Left lung (tissue), 10 donors: Measurements from ENCODE around the gene VWA5B1. TPM values are rescaled to one million over a fixed set of nuclear protein-coding genes. Genes with fewer than 3 reads are reported as not detected.

Experiments
- ATAC-seq: fragments of 200-7000 bp; cut with Tn5 transposase; one replicate; pipeline ENCODE4 v1.9.1; 2020; ENCODE audit warnings: moderate library complexity
- DNase-seq, 4 donors: peaks; one replicate each; pipeline ENCODE4 v3.0.0-alpha.2; 2013 to 2020
- H3K27ac ChIP-seq, 2 donors: fragments of 200-600 bp; sonication (generic) in 1 of 2; one replicate each; pipeline versions ENCODE4 v1.5.0 to v1.8.0; 2020 to 2021
- H3K27me3 ChIP-seq, 2 donors: fragments of 200-600 bp; sonication (generic) in 1 of 2; one replicate each; pipeline versions ENCODE4 v1.5.0 to v1.8.0; 2020 to 2021
- H3K36me3 ChIP-seq, 2 donors: fragments of 200-600 bp; sonication (generic) in 1 of 2; one replicate each; pipeline versions ENCODE4 v1.5.0 to v1.8.0; 2020 to 2021
- H3K4me1 ChIP-seq, 2 donors: fragments of 200-600 bp; one replicate each; pipeline ENCODE4 v1.8.0; 2021
- H3K4me3 ChIP-seq, 2 donors: fragments of 200-600 bp; sonication (generic) in 1 of 2; one replicate each; pipeline versions ENCODE4 v1.5.0 to v1.8.0; 2020 to 2021; ENCODE audit warnings: mild to moderate bottlenecking in 1 of 2
- H3K9me3 ChIP-seq, 2 donors: fragments of 200-600 bp; sonication (generic) in 1 of 2; one replicate each; pipeline versions ENCODE4 v1.5.0 to v1.8.0; 2020 to 2021
- intact Hi-C, 2 donors: fragments of 100-400 bp; cut with DNase I; formaldehyde crosslinking; loops; one replicate each; pipeline versions ENCODE4 v1.11.2 to v1.14.2; 2022
- polyA plus RNA-seq, 6 donors: library from polyadenylated mRNA; unstranded; fragments of 120-200 nt; gene quantifications; one replicate each; pipeline ENCODE4 v1.2.1, GENCODE V29; 2013; ENCODE audit not compliant: insufficient read length in 6 of 6
- total RNA-seq, 2 donors: library from RNA; stranded (reverse); fragmentation: NEBNext Ultra II Directional; extraction: Animal tissue kit (Norgen Biotek cat#: 25700); gene quantifications; one replicate each; pipeline ENCODE4 v1.2.1, GENCODE V29; 2021
- TF ChIP-seq, protein P1 (sequence below), 2 donors: fragments of 200-600 bp; sonication (generic) in 1 of 2; IDR thresholded peaks; one replicate each; pipeline versions ENCODE4 v1.5.0 to v1.8.0; 2021; ENCODE audit warnings: antibody characterized with exemption in 2 of 2
- donor health status: DM: no; HTN: yes; CAD: no.
- donor health status: DM: no; HTN: no; CAD: no.

Gene VWA5B1
- total and polyA plus RNA-seq, 8 donors, result 0.15 to 1.2 (median 0.70) TPM

DNA sequence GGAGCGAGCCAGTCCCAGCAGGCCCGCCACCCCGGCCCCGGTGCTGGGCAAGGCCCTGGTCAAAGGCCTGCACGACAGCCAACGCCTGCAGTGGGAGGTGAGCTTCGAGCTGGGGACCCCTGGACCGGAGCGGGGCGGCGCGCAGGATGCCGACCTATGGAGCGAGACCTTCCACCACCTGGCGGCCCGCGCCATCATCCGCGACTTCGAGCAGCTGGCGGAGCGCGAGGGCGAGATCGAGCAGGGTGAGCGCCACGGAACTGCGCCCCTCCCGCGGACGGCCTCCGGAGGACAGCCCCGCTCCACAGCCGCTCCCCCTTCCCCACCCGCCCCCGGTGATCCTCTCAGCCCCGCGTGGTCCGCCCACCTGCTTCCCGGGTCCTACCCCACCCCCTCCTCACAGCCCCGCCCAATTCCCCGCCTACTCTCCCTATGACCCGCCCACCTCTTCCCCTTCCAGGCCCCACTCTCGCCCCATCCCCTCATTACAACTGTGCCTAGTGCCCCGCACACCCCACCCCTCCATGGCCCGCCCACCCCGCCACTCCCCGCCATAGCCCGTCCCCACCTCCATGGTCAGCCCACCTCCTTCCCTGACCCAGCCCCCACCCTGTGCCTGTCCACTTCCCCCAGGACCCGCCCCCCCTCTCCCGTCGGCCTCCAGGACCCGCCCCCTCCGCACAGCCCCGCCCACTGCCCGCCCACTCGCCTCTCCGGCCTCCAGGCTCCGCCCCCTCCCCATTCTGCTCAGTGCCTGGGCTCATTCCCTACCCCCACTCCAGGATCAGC is 52.7 kb downstream of the VWA5B1 start:
- ATAC-seq (peak; percentile 37), DNase-seq (no peak)
- TF ChIP-seq, protein P1, sequence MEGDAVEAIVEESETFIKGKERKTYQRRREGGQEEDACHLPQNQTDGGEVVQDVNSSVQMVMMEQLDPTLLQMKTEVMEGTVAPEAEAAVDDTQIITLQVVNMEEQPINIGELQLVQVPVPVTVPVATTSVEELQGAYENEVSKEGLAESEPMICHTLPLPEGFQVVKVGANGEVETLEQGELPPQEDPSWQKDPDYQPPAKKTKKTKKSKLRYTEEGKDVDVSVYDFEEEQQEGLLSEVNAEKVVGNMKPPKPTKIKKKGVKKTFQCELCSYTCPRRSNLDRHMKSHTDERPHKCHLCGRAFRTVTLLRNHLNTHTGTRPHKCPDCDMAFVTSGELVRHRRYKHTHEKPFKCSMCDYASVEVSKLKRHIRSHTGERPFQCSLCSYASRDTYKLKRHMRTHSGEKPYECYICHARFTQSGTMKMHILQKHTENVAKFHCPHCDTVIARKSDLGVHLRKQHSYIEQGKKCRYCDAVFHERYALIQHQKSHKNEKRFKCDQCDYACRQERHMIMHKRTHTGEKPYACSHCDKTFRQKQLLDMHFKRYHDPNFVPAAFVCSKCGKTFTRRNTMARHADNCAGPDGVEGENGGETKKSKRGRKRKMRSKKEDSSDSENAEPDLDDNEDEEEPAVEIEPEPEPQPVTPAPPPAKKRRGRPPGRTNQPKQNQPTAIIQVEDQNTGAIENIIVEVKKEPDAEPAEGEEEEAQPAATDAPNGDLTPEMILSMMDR (IDR thresholded peaks at IDR 0.05), result no peak
- no peaks in the 10 kb centered on the region for H3K36me3 ChIP-seq
- intact Hi-C loops, result no loop called here
- no peak overlapping the region for H3K27ac ChIP-seq
- H3K4me3 ChIP-seq, result no peak overlapping the region
- H3K9me3 ChIP-seq, result peaks cover 0 to 3% of the 10 kb centered on the region in 2 donors
- peaks cover 3 to 55% of the 10 kb centered on the region in 2 donors for H3K27me3 ChIP-seq
- peaks cover 0 to 3% of the 10 kb centered on the region in 2 donors for H3K4me1 ChIP-seq

DNA sequence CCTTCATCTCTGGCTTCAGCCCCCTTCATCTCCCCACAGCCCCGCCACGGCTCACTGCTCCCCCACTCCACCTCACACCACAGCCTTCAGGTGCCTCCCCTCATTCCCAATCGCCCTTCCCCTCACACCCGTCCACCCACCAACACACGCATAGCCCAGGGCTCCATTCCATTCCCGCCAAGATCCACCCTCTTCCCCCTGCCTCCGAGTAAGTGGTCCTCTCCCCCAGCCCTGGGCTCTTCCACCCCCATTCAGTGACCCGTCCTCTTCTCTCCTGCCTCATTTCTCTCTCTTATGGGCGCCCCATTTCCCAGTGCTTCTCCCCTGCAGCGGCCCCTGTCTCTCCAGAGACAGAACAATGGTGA is 53.2 kb downstream of the VWA5B1 start:
- H3K9me3 ChIP-seq, result peaks cover 0 to 3% of the 10 kb centered on the region in 2 donors
- ATAC-seq, result no peak
- no peaks in the 10 kb centered on the region for H3K36me3 ChIP-seq
- no peak for DNase-seq
- no peak overlapping the region for H3K27ac ChIP-seq
- TF ChIP-seq, protein P1 (IDR thresholded peaks at IDR 0.05), result no peak
- no peak overlapping the region for H3K4me3 ChIP-seq
- intact Hi-C loops, result no loop called here
- H3K27me3 ChIP-seq, result peaks cover 3 to 55% of the 10 kb centered on the region in 2 donors
- peaks cover 0 to 3% of the 10 kb centered on the region in 2 donors for H3K4me1 ChIP-seq

DNA sequence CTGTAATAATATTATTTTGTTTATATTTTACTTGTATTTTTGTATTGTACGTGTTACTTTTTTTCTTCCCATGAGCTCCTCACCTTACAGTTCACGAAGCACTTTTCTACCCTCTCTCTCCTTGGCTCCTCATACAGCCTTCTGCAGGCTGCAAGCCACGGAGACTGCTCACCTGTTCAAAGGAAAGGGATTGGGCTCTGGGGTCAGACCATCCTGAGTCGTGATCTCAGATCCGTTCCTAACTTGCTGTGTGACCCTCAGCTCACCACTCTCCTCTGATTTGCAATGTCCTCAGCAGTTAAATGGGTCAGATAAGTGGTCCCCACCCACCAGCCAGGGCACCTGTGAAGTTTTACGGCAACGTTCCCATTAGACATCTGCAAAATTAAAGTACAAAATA is 54.1 kb downstream of the VWA5B1 start:
- peaks cover 0 to 3% of the 10 kb centered on the region in 2 donors for H3K9me3 ChIP-seq

DNA sequence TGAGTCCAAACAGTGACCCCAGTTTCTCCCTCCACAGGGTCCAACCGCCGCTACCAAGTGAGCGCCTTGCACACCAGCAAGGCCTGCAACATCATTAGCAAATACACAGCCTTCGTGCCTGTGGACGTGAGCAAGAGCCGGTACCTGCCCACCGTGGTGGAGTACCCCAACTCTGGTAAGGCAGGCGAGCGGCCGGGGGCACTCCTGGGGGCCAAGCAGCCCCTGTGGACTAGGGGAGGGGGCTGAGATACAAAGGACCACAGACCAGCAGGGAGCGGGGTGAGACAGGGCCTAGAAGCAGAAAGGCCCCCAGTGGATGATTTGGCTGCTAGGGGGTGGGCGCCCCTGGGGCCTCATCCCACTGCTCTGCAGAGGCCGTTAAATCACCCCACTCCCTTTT is 54.7 kb downstream of the VWA5B1 start:
- DNase-seq, result no peak
- ATAC-seq, result no peak
- Histone ChIP-seq H3K36me3 (no peaks in the 10 kb centered on the region), H3K4me3 (no peak overlapping the region), H3K9me3 (peaks cover 0 to 3% of the 10 kb centered on the region in 2 donors), H3K27me3 (peaks cover 3 to 58% of the 10 kb centered on the region in 2 donors), H3K4me1 (peaks cover 0 to 3% of the 10 kb centered on the region in 2 donors), H3K27ac (no peak overlapping the region)
- TF ChIP-seq, protein P1 (IDR thresholded peaks at IDR 0.05), result no peak
- intact Hi-C loops, result no loop called here

More for the DNA sequence above, 54.1 kb downstream of the VWA5B1 start:
- peaks cover 0 to 3% of the 10 kb centered on the region in 2 donors for H3K4me1 ChIP-seq
- DNase-seq (no peak), ATAC-seq (no peak)
- no peaks in the 10 kb centered on the region for H3K36me3 ChIP-seq
- intact Hi-C loops, result no loop called here
- H3K4me3 ChIP-seq, result no peak overlapping the region
- H3K27me3 ChIP-seq, result peaks cover 3 to 58% of the 10 kb centered on the region in 2 donors
- H3K27ac ChIP-seq, result no peak overlapping the region
- TF ChIP-seq, protein P1 (IDR thresholded peaks at IDR 0.05), result no peak

DNA sequence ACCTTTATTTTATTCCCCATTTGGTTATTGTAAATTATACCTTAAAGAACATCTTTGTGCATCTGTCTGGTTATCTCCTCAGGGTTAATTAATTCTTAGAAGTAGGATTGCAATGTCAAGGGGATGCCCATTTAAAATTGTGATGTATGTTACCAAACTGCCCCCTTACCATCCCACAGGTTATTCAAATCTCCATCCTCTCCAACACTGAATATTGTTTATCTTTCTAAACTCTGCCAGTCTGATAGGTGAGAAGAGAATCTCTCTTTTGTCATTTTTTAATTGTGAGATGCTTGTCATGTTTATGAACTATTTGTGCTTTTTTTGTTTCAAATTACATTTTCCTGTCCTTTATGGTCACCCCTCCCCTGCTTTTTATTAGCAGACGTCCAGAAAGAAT is 55.8 kb downstream of the VWA5B1 start:
- peaks cover 3 to 59% of the 10 kb centered on the region in 2 donors for H3K27me3 ChIP-seq
- intact Hi-C loops, result no loop called here
- peaks cover 0 to 3% of the 10 kb centered on the region in 2 donors for H3K9me3 ChIP-seq
- DNase-seq, result no peak
- no peak overlapping the region for H3K4me3 ChIP-seq
- no peak overlapping the region for H3K27ac ChIP-seq
- no peak for ATAC-seq
- no peaks in the 10 kb centered on the region for H3K36me3 ChIP-seq
- TF ChIP-seq, protein P1 (IDR thresholded peaks at IDR 0.05), result no peak
- peaks cover 0 to 3% of the 10 kb centered on the region in 2 donors for H3K4me1 ChIP-seq
